ENCODE data around the gene ZNF516.

Gene ZNF516

DNA sequence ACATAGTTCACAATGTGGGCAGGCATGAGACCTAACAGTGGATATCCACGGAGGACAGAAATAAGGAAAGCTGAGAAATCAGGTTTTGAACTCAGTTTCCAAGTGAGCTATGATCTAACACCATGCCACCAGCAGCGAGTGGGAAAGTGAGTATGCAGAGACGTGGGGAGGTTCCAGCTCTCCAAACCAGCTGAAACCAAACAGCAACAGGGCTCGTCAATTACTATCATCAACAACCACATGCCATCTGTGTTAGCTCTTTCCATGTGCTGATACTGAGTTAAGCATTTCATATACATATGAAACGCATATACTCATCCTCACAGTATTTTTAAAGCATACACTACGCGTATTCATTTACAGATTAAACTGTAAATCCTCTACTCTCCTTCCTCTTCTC, 172.4 kb downstream of the ZNF516 start:
- no CpG with 5 or more reads among the region's 7 CpGs for WGBS, 2 donors (ENCODE audit: extremely low coverage in 2 of 2, insufficient read length in 2 of 2, insufficient replicate concordance in 1 of 2)
- H3K27ac ChIP-seq (replicated peaks; ENCODE audit: low read length), result no peak overlapping the region

GRCh38 chr18:76319366-76319765, 175.7 kb downstream of the ZNF516 start:
- Histone ChIP-seq H3K18ac (ENCODE audit: low read length) (no peak overlapping the region), H2BK120ac (ENCODE audit: low read depth, low read length) (no peak overlapping the region), H3K4ac (ENCODE audit: low read length) (no peak overlapping the region), H3K79me1 (ENCODE audit: low read depth, low read length) (no peaks in the 10 kb centered on the region), H4K91ac (ENCODE audit: low read depth, low read length, poor library complexity) (no peak overlapping the region), H3K27me3 (ENCODE audit: control insufficient read depth in 3 of 3, insufficient read depth in 3 of 3, low read depth in 1 of 3, low read length in 3 of 3) (no peaks in the 10 kb centered on the region), H3K4me3 (ENCODE audit: low read length in 2 of 2) (no peak overlapping the region), H4K8ac (ENCODE audit: low read depth, low read length) (no peak overlapping the region), H3K4me2 (ENCODE audit: insufficient read depth, low read length, poor library complexity, severe bottlenecking) (no peak overlapping the region), H3K9me3 (replicated peaks in 1 of 2; ENCODE audit: control insufficient read depth in 2 of 2, insufficient read depth in 1 of 2, low read depth in 1 of 2, low read length in 2 of 2) (no peaks in the 10 kb centered on the region), H3K14ac (ENCODE audit: low read length) (no peak overlapping the region), H3K9ac (ENCODE audit: low read depth, low read length, poor library complexity) (no peak overlapping the region), H3K27ac (replicated peaks; ENCODE audit: low read length) (no peak overlapping the region), H3K36me3 (replicated peaks in 1 of 2; ENCODE audit: control insufficient read depth in 2 of 2, insufficient read depth in 2 of 2, low read length in 2 of 2) (no peaks in the 10 kb centered on the region), H2AK5ac (ENCODE audit: low read depth, low read length) (no peak overlapping the region), H2AFZ (ENCODE audit: low read length) (no peak overlapping the region), H3K23ac (ENCODE audit: low read depth, low read length, poor library complexity) (no peak overlapping the region), H2BK15ac (ENCODE audit: low read length) (no peak overlapping the region), H2BK5ac (ENCODE audit: low read length) (no peak overlapping the region), H3K4me1 (ENCODE audit: control insufficient read depth in 2 of 2, insufficient read depth in 1 of 2, low read depth in 1 of 2, low read length in 2 of 2) (peaks cover 0 to 3% of the 10 kb centered on the region in 2 donors), H2BK12ac (ENCODE audit: low read length) (no peak overlapping the region)
- WGBS, 2 donors (ENCODE audit: extremely low coverage in 2 of 2, insufficient read length in 2 of 2, insufficient replicate concordance in 1 of 2), result no CpG with 5 or more reads among the region's 5 CpGs
- no peak for DNase-seq (ENCODE audit: low spot score)

More for the DNA sequence above, 172.4 kb downstream of the ZNF516 start:
- Histone ChIP-seq H3K79me1 (ENCODE audit: low read depth, low read length) (no peaks in the 10 kb centered on the region), H3K36me3 (replicated peaks in 1 of 2; ENCODE audit: control insufficient read depth in 2 of 2, insufficient read depth in 2 of 2, low read length in 2 of 2) (no peaks in the 10 kb centered on the region), H3K18ac (ENCODE audit: low read length) (no peak overlapping the region), H2BK12ac (ENCODE audit: low read length) (no peak overlapping the region), H2AK5ac (ENCODE audit: low read depth, low read length) (no peak overlapping the region), H2BK15ac (ENCODE audit: low read length) (no peak overlapping the region), H2BK120ac (ENCODE audit: low read depth, low read length) (no peak overlapping the region), H3K4me2 (ENCODE audit: insufficient read depth, low read length, poor library complexity, severe bottlenecking) (no peak overlapping the region), H4K8ac (ENCODE audit: low read depth, low read length) (no peak overlapping the region), H3K4me3 (ENCODE audit: low read length in 2 of 2) (no peak overlapping the region), H3K23ac (ENCODE audit: low read depth, low read length, poor library complexity) (no peak overlapping the region), H4K91ac (ENCODE audit: low read depth, low read length, poor library complexity) (no peak overlapping the region), H3K4ac (ENCODE audit: low read length) (no peak overlapping the region), H3K9ac (ENCODE audit: low read depth, low read length, poor library complexity) (no peak overlapping the region), H3K14ac (ENCODE audit: low read length) (no peak overlapping the region), H2BK5ac (ENCODE audit: low read length) (no peak overlapping the region), H3K9me3 (replicated peaks in 1 of 2; ENCODE audit: control insufficient read depth in 2 of 2, insufficient read depth in 1 of 2, low read depth in 1 of 2, low read length in 2 of 2) (no peaks in the 10 kb centered on the region), H2AFZ (ENCODE audit: low read length) (no peak overlapping the region), H3K4me1 (ENCODE audit: control insufficient read depth in 2 of 2, insufficient read depth in 1 of 2, low read depth in 1 of 2, low read length in 2 of 2) (no peaks in the 10 kb centered on the region), H3K27me3 (ENCODE audit: control insufficient read depth in 3 of 3, insufficient read depth in 3 of 3, low read depth in 1 of 3, low read length in 3 of 3) (no peaks in the 10 kb centered on the region)
- no peak for DNase-seq (ENCODE audit: low spot score)

DNA sequence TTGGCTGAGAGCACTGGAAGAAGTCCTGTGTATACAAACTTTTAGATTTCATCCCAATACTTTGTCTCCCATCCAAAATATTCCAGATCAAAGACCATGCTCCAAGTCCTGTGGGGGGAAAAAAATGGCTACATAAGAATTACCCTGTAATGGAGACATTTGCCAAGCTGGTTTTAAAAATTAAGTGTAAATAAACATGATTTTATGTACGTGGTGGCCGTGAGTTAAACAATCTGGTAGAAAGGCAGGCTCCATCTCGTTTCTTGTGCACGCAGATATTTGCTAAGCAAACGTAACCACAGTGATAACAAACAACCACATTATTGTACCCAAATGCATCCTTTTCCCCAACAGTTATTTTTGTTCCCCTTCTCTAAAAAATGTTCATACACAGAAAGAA, 176.4 kb downstream of the ZNF516 start:
- Histone ChIP-seq H3K4me2 (ENCODE audit: insufficient read depth, low read length, poor library complexity, severe bottlenecking) (no peak overlapping the region), H4K91ac (ENCODE audit: low read depth, low read length, poor library complexity) (no peak overlapping the region), H3K4me3 (ENCODE audit: low read length in 2 of 2) (no peak overlapping the region), H2AK5ac (ENCODE audit: low read depth, low read length) (no peak overlapping the region), H4K8ac (ENCODE audit: low read depth, low read length) (no peak overlapping the region), H3K4ac (ENCODE audit: low read length) (no peak overlapping the region), H3K79me1 (ENCODE audit: low read depth, low read length) (no peaks in the 10 kb centered on the region), H3K14ac (ENCODE audit: low read length) (no peak overlapping the region), H3K27ac (replicated peaks; ENCODE audit: low read length) (no peak overlapping the region), H2BK15ac (ENCODE audit: low read length) (no peak overlapping the region), H3K18ac (ENCODE audit: low read length) (no peak overlapping the region), H2BK120ac (ENCODE audit: low read depth, low read length) (no peak overlapping the region), H3K4me1 (ENCODE audit: control insufficient read depth in 2 of 2, insufficient read depth in 1 of 2, low read depth in 1 of 2, low read length in 2 of 2) (peaks cover 0 to 3% of the 10 kb centered on the region in 2 donors), H2BK12ac (ENCODE audit: low read length) (no peak overlapping the region), H3K27me3 (ENCODE audit: control insufficient read depth in 3 of 3, insufficient read depth in 3 of 3, low read depth in 1 of 3, low read length in 3 of 3) (no peaks in the 10 kb centered on the region), H3K23ac (ENCODE audit: low read depth, low read length, poor library complexity) (no peak overlapping the region), H3K36me3 (replicated peaks in 1 of 2; ENCODE audit: control insufficient read depth in 2 of 2, insufficient read depth in 2 of 2, low read length in 2 of 2) (no peaks in the 10 kb centered on the region), H2AFZ (ENCODE audit: low read length) (no peak overlapping the region), H3K9me3 (replicated peaks in 1 of 2; ENCODE audit: control insufficient read depth in 2 of 2, insufficient read depth in 1 of 2, low read depth in 1 of 2, low read length in 2 of 2) (no peaks in the 10 kb centered on the region), H3K9ac (ENCODE audit: low read depth, low read length, poor library complexity) (no peak overlapping the region), H2BK5ac (ENCODE audit: low read length) (no peak overlapping the region)
- no CpG with 5 or more reads among the region's 5 CpGs for WGBS, 2 donors (ENCODE audit: extremely low coverage in 2 of 2, insufficient read length in 2 of 2, insufficient replicate concordance in 1 of 2)
- no peak for DNase-seq (ENCODE audit: low spot score)

DNA sequence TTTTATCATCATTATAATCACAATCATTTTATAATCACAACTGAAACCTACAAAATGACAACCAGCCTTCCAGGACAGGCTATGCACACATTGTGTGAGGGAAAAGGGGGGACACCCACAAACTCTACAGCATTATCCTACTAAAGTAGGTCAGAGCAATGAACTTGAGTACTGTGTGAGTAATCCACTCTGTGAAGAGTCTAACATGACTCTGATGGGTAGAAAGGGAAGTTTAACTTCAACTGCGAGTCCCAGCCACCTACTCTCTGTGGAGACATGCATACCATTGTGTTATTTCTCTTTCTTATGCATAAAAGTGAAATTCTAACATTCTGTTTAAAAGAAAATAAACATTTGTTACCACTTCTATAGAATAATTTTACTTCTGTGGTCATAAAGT, 177.9 kb downstream of the ZNF516 start:
- Histone ChIP-seq H3K9me3 (replicated peaks in 1 of 2; ENCODE audit: control insufficient read depth in 2 of 2, insufficient read depth in 1 of 2, low read depth in 1 of 2, low read length in 2 of 2) (no peaks in the 10 kb centered on the region), H3K4ac (ENCODE audit: low read length) (no peak overlapping the region), H2AFZ (ENCODE audit: low read length) (no peak overlapping the region), H2BK12ac (ENCODE audit: low read length) (no peak overlapping the region), H4K91ac (ENCODE audit: low read depth, low read length, poor library complexity) (no peak overlapping the region), H2BK5ac (ENCODE audit: low read length) (no peak overlapping the region), H3K18ac (ENCODE audit: low read length) (no peak overlapping the region), H3K36me3 (replicated peaks in 1 of 2; ENCODE audit: control insufficient read depth in 2 of 2, insufficient read depth in 2 of 2, low read length in 2 of 2) (no peaks in the 10 kb centered on the region), H3K79me1 (ENCODE audit: low read depth, low read length) (no peaks in the 10 kb centered on the region), H3K4me1 (ENCODE audit: control insufficient read depth in 2 of 2, insufficient read depth in 1 of 2, low read depth in 1 of 2, low read length in 2 of 2) (peaks cover 0 to 3% of the 10 kb centered on the region in 2 donors), H2BK120ac (ENCODE audit: low read depth, low read length) (no peak overlapping the region), H3K23ac (ENCODE audit: low read depth, low read length, poor library complexity) (no peak overlapping the region), H3K9ac (ENCODE audit: low read depth, low read length, poor library complexity) (no peak overlapping the region), H3K27me3 (ENCODE audit: control insufficient read depth in 3 of 3, insufficient read depth in 3 of 3, low read depth in 1 of 3, low read length in 3 of 3) (no peaks in the 10 kb centered on the region), H4K8ac (ENCODE audit: low read depth, low read length) (no peak overlapping the region), H3K27ac (replicated peaks; ENCODE audit: low read length) (no peak overlapping the region), H2AK5ac (ENCODE audit: low read depth, low read length) (no peak overlapping the region), H3K14ac (ENCODE audit: low read length) (no peak overlapping the region), H2BK15ac (ENCODE audit: low read length) (no peak overlapping the region), H3K4me3 (ENCODE audit: low read length in 2 of 2) (no peak overlapping the region), H3K4me2 (ENCODE audit: insufficient read depth, low read length, poor library complexity, severe bottlenecking) (no peak overlapping the region)
- no peak for DNase-seq (ENCODE audit: low spot score)
- WGBS, 2 donors (ENCODE audit: extremely low coverage in 2 of 2, insufficient read length in 2 of 2, insufficient replicate concordance in 1 of 2), result no CpG with 5 or more reads among the region's 1 CpG

All from neuronal stem cell (in vitro differentiated cells).